Chondrocyte (in vitro differentiated cells): ENCODE data around the gene GPAT3. TPM values are rescaled to one million over a fixed set of nuclear protein-coding genes. Genes with fewer than 3 reads are reported as not detected.

ENCODE experiments used
- DNase-seq: peaks from one replicate; pipeline ENCODE4 v3.0.0; 2021; ENCODE audit warnings: mixed read lengths, low spot score
- H3K27ac Mint-ChIP-seq: one replicate; pipeline ENCODE4 v1.8.0; 2021; ENCODE audit warnings: mild to moderate bottlenecking, moderate library complexity, mixed read lengths; ENCODE audit not compliant: unreplicated experiment
- H3K27me3 Mint-ChIP-seq: 2 replicates; pipeline ENCODE4 v1.8.0; 2021; ENCODE audit warnings: low read depth, mixed read lengths
- H3K36me3 Mint-ChIP-seq: 2 replicates; pipeline ENCODE4 v1.8.0; 2021; ENCODE audit warnings: low read depth, mixed read lengths
- H3K4me1 Mint-ChIP-seq: 2 replicates; pipeline ENCODE4 v1.8.0; 2021; ENCODE audit warnings: low read depth, mild to moderate bottlenecking, mixed read lengths
- H3K4me3 Mint-ChIP-seq: one replicate; pipeline ENCODE4 v1.8.0; 2021; ENCODE audit warnings: mild to moderate bottlenecking, moderate library complexity, mixed read lengths; ENCODE audit not compliant: unreplicated experiment
- H3K9me3 Mint-ChIP-seq: 2 replicates; pipeline ENCODE4 v1.8.0; 2021; ENCODE audit warnings: low read depth, mixed read lengths
- total RNA-seq: library from RNA; stranded (reverse); gene quantifications from 3 replicates; pipeline ENCODE4 v1.2.1, GENCODE V29; 2021
- TF ChIP-seq, protein P1 (sequence below): fragments of 200-600 bp; sonication (generic); IDR thresholded peaks from 2 replicates; pipeline ENCODE4 v1.5.0; 2021; ENCODE audit warnings: antibody characterized with exemption, mild to moderate bottlenecking, moderate library complexity

GPAT3 gene
- total RNA-seq, 1 donor from 2014 or later, result 0.07 TPM

DNA sequence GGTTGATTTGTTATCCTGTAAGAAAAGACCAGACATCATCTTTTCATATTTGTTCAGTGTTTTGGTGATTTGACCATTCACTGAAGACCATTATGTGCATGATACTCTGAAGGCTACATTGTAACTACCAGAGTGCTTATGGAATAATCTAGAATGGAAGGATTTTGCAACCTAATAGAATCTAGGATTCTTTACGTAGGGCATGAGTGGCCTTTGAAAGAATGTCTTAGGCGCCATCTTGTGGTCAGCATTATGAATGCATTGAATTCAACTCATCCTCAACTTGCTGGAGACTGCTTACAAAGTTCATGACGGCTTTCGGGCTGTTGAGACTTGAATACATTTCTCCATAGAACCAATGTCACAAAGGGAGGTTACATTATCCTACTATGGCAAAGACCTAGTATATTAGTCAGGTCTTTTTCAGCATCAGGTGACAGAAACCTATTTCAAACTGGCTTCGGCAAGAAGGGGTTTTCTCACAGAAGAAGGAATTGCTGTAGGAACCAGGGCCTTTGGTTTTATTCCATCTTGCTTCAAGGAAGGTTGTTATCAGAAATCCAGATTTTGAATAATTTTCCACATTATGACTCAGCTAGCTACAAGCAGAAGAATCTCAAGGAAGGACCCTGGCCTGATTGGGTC, 104.1 kb downstream of the GPAT3 start:
- TF ChIP-seq, protein P1, sequence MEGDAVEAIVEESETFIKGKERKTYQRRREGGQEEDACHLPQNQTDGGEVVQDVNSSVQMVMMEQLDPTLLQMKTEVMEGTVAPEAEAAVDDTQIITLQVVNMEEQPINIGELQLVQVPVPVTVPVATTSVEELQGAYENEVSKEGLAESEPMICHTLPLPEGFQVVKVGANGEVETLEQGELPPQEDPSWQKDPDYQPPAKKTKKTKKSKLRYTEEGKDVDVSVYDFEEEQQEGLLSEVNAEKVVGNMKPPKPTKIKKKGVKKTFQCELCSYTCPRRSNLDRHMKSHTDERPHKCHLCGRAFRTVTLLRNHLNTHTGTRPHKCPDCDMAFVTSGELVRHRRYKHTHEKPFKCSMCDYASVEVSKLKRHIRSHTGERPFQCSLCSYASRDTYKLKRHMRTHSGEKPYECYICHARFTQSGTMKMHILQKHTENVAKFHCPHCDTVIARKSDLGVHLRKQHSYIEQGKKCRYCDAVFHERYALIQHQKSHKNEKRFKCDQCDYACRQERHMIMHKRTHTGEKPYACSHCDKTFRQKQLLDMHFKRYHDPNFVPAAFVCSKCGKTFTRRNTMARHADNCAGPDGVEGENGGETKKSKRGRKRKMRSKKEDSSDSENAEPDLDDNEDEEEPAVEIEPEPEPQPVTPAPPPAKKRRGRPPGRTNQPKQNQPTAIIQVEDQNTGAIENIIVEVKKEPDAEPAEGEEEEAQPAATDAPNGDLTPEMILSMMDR, result peak; percentile 94
- no peak for DNase-seq
- Mint-ChIP-seq H3K4me3 (no peak overlapping the region), H3K9me3 (no peaks in the 10 kb centered on the region), H3K27ac (no peak overlapping the region), H3K36me3 (no peaks in the 10 kb centered on the region), H3K4me1 (peaks cover 3% of the 10 kb centered on the region), H3K27me3 (peaks cover 25% of the 10 kb centered on the region)

DNA sequence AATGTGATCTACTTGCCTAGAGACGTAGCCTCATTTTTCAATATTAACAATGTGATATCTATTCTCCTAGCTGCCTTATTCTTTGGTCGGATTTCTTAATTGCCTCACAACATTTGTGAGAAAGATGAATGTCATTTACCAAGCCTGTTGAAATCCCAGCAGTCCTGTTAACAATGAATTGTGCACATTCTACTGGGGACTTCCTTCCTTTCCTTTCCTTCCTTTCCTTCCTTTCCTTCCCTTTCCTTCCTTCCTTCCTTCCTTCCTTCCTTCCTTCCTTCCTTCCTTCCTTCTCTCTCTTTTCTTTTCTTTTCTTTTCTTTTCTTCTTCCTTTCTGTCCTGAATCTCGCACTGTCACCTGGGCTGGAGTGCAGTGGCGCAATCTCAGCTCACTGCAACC, 107.1 kb downstream of the GPAT3 start:
- Mint-ChIP-seq H3K4me1 (peaks cover 3% of the 10 kb centered on the region), H3K27me3 (peaks cover 34% of the 10 kb centered on the region), H3K9me3 (no peaks in the 10 kb centered on the region), H3K36me3 (no peaks in the 10 kb centered on the region), H3K27ac (no peak overlapping the region), H3K4me3 (no peak overlapping the region)
- no peak for DNase-seq
- TF ChIP-seq, protein P1, result no peak

DNA sequence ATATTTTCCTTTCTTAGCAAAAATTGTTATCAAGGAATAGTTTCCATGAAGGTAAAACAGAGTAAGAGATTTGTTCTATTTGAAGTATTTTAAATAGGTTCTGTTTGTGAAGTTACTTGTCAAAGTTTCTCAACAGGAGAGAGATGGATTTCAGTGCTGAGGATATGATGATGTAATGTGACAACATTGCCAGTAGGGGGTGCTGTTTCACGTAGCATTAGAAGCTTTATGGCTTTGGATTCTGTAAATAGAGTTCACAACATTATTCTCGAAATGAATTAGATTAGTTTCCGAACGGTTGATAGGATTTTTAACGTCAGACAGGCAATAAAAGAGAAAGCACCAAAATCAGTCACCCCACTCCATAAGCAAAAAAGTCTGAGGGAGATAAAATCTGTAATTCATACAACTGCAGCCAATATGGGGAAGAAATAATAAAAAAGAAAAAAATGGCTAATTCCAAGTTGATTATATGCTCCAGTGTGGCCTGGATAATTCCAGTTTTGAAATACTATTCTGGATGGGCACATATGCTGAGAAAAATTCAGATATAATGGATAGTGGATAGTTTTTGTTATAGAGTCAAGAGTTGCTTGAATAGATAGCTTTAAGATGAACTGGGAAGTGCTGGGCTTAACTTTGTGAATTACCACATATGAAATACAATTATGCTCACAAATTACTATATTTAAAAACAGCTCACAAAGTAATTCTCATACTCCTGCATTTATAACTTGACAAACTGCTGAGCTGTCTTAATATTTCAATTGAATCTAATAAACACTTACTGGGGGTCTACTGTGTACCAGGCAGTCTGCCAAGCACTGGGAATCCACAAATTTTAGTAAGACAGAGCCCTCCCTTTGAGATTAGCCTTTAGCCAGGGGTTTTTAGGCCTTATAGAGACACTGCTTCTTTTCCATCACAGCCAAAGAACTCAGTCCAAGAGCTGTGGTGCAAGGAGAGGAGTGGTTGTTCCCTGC, 109.1 kb downstream of the GPAT3 start:
- no peak overlapping the region for H3K27ac Mint-ChIP-seq
- H3K4me1 Mint-ChIP-seq, result peaks cover 3% of the 10 kb centered on the region
- DNase-seq, result no peak
- no peaks in the 10 kb centered on the region for H3K9me3 Mint-ChIP-seq
- H3K27me3 Mint-ChIP-seq, result peaks cover 34% of the 10 kb centered on the region
- no peak overlapping the region for H3K4me3 Mint-ChIP-seq
- TF ChIP-seq, protein P1, result peak; percentile 98
- no peaks in the 10 kb centered on the region for H3K36me3 Mint-ChIP-seq

DNA sequence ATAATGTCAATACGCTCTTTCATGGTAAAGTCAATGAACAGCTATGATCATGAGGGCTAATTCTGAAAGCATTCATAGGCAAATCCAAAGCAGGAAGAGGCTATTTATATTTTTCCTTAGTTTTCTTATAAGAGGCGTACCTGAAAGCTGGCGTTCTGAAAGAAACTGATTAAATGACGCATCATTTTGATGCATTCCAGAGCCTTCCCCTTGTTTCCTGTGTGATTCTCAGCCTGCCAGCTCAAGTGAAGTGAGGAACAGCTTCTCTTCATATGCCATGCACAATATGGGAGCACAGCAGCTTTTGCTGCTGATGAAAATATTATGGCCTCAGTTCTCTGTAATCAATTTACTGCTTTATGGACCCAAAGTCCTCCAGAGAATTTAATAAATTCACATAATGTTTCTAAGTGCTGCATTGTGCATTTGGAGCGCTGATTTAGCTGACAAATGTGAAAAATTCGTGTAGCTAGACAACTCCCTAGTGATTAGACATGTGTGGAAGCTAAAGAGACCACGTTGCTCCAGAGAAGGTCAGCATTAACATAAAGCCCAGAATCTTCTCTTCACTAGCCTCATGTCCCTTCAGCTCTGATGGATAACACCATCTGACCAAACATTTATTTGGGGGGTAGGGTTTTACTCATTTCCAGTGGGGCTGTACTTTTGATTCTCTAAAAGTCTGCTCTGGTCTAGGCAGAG, 110.8 kb downstream of the GPAT3 start:
- no peak for DNase-seq
- Mint-ChIP-seq H3K4me3 (no peak overlapping the region), H3K9me3 (no peaks in the 10 kb centered on the region), H3K27ac (no peak overlapping the region), H3K36me3 (no peaks in the 10 kb centered on the region), H3K27me3 (peaks cover 24% of the 10 kb centered on the region), H3K4me1 (peaks cover 3% of the 10 kb centered on the region)
- TF ChIP-seq, protein P1, result no peak

DNA sequence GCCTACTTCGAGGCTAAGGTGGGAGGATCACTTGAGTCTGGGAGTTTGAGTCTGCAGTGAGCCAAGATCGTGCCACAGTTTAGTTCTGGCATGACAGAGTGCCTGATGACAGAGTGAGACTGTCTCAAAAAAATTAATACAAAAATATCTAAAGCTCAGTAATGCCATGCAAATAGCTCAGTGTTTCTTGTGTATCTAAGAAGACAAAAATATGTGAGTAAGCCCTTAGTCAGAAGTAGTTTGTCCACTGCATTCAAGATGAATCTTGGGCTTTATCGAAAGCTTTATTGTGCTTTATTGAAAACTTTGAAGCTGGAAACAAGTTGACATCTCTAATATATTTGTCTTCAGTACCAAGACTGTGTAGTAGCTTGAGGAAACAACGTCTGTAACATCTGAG, 115.9 kb downstream of the GPAT3 start:
- Mint-ChIP-seq H3K4me3 (no peak overlapping the region), H3K36me3 (no peaks in the 10 kb centered on the region), H3K4me1 (no peaks in the 10 kb centered on the region), H3K27me3 (peaks cover 6% of the 10 kb centered on the region), H3K27ac (no peak overlapping the region), H3K9me3 (no peaks in the 10 kb centered on the region)
- TF ChIP-seq, protein P1, result no peak
- no peak for DNase-seq
